Urothelium cell line (cell line): ENCODE measurements around the gene GRXCR2.
"Not testable (repeated sequence)": the region's sequence is repeated elsewhere in the genome, so short reads cannot be mapped to it uniquely, and the experiment has no call there.

Source experiments
- DNase-seq: peaks from one replicate; pipeline ENCODE4 v3.0.0; 2011; ENCODE audit warnings: low spot score, mixed read lengths
- FAIRE-seq: peaks from 2 replicates; lab custom pipeline; 2011; peaks lifted over from hg19 to GRCh38; lab: Jason Lieb, UNC

Gene GRXCR2

DNA sequence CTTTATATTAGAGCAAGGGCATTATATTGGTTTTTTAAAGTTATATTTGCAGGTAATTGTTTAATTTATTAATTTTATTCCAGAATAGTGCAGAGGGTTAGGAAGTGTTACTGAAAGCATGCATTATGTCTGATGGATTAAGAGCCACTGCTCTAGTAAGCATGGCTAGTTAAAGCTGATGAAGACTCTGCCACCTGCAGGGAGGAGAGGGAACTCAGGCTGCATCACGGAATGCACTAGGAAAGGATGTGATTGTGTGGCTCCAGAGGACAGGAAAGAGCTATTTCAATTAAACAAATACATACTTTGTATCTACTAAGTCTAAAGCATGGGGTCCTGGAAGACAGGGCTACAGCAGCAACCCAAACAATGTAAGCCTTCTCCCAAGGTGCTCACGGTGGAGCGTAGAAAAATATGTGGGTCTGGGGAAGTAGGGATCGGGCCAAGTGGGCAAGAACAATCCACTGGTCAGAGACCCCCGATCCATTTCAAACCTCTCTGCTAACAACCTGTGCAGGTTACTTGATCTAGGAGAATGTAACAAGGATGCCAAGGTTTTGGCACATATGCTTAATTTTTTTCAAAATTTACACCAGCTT lies 15.3 kb upstream of the GRXCR2 start:
- FAIRE-seq (no peak), DNase-seq (peak; percentile 36)

DNA sequence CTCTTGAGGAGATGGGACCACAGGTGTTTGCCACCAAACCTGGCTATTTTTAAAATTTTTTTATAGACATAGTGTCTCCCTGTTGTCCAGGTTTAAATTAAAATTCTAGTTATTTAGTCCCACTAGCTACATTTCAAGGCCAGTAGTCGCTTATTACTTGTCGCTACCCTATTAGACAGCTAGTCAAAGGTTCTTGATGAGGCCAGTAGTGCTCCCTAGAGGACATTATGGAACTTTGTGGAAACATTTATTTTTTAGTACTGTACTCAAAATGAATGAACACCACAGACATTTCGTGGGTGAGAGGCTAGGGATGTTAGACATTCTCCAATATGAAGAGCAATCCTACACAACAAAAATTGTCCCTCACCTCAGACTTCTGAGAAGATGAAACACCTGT lies 14.4 kb upstream of the GRXCR2 start:
- DNase-seq: no peak
- FAIRE-seq: no peak

DNA sequence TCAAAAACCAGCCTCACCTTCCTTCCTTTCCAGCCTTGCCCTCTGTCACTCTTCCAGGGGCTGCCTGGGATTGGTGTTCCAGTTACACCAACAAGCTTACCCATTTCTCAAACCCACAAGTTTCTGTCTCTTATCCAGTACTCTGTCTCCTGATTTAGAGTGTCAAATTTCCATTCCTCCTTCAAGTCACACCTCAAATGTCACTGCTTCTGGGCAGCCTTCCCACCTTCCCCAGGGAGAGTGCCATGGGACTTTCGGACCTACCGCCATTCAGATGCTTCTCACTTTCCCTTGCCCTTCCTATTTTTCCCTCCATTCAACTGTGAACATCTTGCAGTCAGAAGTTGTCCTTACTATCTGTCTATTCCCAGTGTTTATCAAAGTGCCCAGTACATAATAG lies 2.0 kb upstream of the GRXCR2 start:
- FAIRE-seq: no peak
- DNase-seq: no peak

- FAIRE-seq (no peak), DNase-seq (no peak)
These were observed 328 bp downstream of the GRXCR2 start for GRCh38 chr5:145872486-145872885.

DNA sequence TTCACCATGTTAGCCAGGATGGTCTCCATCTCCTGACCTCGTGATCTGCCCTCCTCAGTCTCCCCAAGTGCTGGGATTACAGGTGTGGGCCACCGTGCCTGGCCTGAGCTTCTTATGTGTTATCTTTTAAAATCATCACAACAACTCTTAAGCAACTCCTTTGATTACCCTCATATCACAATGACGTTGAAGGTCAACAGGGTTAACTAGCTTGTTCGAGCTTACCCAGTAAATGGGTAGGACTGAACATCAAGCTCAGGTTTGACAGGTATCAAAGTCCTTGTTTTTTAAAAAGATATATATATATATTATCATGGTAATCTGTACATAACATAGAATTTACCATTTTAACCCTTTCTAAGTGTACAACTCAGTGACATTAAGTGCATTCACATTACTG lies 3.1 kb downstream of the GRXCR2 start:
- FAIRE-seq (no peak), DNase-seq (no peak)

DNA sequence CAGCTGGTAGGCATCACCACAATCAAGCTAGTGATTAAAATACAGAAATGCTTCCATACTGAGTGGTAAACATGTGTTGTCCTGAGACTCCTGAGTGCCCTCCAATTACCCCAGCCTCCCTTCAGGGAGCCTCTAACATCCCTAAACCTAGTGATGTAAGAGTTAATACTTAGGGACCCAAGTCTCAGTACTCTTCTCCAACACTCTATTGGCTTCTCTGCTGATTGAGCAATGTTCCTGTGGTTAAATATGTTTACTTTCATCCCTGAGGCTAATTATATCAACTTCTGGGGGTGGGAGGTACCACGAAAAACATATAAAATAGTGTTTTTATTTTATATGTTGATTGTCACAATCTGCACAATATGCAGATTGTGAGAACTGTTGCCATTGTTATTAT lies 5.0 kb downstream of the GRXCR2 start:
- FAIRE-seq (no peak), DNase-seq (no peak)

- not testable (repeated sequence) for DNase-seq, FAIRE-seq
These were observed 8.4 kb downstream of the GRXCR2 start for GRCh38 chr5:145864432-145864831.

- FAIRE-seq (no peak), DNase-seq (no peak)
These were observed 9.8 kb downstream of the GRXCR2 start for GRCh38 chr5:145863003-145863402.

DNA sequence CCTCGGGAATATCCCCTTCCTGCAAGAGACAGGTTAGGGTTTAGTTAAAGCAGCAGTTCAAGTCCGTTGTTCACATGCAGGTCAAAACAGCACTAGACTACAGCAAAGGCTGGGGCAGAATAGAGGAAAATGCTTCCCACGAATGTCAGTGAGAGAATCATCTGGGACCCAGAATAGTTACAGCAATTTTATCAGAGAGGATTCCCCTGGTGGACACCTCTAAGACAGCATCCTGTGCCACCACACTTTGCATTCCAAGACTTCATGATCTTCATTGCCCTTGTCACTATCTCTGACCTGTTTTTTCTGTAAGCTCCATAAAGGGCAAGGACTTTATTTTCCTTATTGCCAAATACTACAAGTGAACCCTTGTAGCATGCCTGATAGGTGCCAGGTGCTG lies 12.9 kb downstream of the GRXCR2 start:
- FAIRE-seq (no peak), DNase-seq (peak; percentile 14)

DNA sequence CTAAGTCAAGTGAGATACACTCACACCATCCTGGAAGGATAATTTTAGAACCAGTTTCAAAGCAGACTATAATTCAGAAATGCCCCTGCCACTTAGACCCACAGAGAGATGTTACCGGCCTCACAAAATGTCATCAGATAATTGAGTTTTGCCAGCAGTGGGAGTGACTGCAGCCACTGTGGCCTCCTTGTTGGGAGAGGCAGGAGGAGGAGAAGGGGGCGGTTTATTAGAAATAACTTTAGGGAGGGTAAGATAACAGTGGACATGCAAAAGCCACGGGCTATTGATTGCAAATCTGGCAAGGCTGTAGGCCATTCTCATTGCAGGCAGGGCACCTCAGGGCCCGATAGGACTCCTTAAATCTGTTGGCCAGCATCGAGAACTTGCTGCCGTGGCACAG lies 13.4 kb downstream of the GRXCR2 start:
- FAIRE-seq (no peak), DNase-seq (no peak)

DNA sequence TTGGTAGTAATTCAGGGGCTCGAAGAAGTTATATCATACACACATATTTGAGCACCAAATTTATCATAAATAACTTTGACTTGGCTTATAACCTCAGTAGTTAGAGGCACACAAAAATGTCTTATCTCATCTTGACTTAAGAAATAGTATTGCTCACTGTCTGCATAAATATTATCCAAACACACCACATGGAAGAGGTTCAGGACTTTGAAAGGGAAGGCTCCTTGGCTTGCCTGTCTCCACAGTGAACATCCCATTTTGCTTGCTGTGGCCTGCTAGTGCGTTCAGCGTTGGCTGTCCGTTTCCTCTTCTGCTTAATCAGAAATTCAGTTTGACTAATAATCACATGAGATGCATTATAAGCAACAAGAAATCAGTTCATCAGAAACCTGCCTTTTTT lies 13.9 kb downstream of the GRXCR2 start:
- FAIRE-seq: no peak
- no peak for DNase-seq

GRCh38 chr5:145856285-145856818 lies 16.5 kb downstream of the GRXCR2 start:
- no peak for DNase-seq
- no peak for FAIRE-seq

GRCh38 chr5:145855763-145856267 lies 17.0 kb downstream of the GRXCR2 start:
- DNase-seq (no peak), FAIRE-seq (no peak)

GRCh38 chr5:145854651-145855258 lies 18.1 kb downstream of the GRXCR2 start:
- FAIRE-seq: no peak
- DNase-seq: peak; percentile 59

- FAIRE-seq: no peak
- DNase-seq: no peak
These were observed 18.9 kb downstream of the GRXCR2 start for GRCh38 chr5:145853781-145854376.

DNA sequence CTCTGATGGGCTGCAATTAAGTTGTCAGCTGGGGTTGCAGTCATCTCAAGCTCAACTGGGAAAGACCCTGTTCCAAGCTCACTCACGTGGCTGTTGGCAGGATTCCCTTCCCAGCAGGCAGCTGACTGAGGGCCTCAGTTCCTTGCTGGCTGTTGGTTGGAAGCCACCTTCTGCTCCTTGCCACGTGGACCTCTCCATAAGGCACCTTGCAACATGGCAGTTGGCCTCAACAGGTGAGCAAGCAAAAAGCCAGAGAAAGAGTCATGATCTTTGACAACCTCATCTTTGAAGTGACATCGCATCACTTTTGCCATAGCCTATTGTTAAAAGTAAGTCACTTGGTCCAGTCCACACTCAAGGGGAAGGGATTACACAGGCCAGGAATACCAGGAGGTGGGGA lies 19.8 kb downstream of the GRXCR2 start:
- no peak for FAIRE-seq
- no peak for DNase-seq

GRCh38 chr5:145848854-145849253 lies 24.0 kb downstream of the GRXCR2 start:
- DNase-seq (peak; percentile 30), FAIRE-seq (peak; percentile 84)

- peak; percentile 45 for DNase-seq
- peak; percentile 65 for FAIRE-seq
These were observed 25.0 kb downstream of the GRXCR2 start for GRCh38 chr5:145847499-145848497.

GRCh38 chr5:145846081-145846480 lies 26.7 kb downstream of the GRXCR2 start:
- no peak for DNase-seq
- FAIRE-seq: no peak

DNA sequence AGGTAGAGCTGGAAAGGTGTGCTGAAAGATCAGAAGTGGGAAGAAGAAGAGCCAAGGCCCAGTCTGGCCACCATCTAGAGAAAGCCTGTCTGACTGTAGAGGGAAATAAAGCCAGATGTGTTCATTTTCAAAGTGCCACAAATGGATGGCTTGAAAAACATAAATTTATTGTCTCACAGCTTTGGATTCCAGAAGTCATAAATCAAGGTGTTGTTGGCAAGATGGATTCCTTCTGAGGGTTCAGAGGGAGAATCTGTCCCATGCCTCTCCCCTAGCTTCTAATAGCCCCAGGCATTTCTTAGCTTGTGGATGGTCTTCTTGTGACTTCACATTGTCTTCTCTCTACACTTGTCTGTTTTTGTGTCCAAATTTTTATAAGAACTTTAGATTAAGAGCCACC lies 31.5 kb downstream of the GRXCR2 start:
- no peak for FAIRE-seq
- no peak for DNase-seq
